Breast epithelium (tissue), 3 donors: ENCODE measurements around the gene RDH13.

Experiments used
- CTCF ChIP-seq, 3 donors: fragments of 450-650 bp; IDR thresholded peaks; one replicate each; pipeline ENCODE4 v1.5.1; 2016 to 2017; ENCODE audit warnings: antibody characterized with exemption in 3 of 3, mild to moderate bottlenecking in 3 of 3, moderate library complexity in 3 of 3
- POLR2A ChIP-seq: fragments of 450-650 bp; IDR thresholded peaks from one replicate; pipeline ENCODE4 v1.6.1; 2016; ENCODE audit warnings: antibody characterized with exemption, mild to moderate bottlenecking, moderate library complexity

- TF ChIP-seq CTCF (IDR thresholded peaks at IDR 0.05) (no peak), POLR2A (no peak)
These were observed 3.3 kb upstream of the RDH13 start for GRCh38 chr19:55066107-55066709.
